ENCODE measurements around the gene KCNJ12.
"Not testable (repeated sequence)": the region's sequence is repeated elsewhere in the genome, so short reads cannot be mapped to it uniquely, and the experiment has no call there.

The KCNJ12 gene

DNA sequence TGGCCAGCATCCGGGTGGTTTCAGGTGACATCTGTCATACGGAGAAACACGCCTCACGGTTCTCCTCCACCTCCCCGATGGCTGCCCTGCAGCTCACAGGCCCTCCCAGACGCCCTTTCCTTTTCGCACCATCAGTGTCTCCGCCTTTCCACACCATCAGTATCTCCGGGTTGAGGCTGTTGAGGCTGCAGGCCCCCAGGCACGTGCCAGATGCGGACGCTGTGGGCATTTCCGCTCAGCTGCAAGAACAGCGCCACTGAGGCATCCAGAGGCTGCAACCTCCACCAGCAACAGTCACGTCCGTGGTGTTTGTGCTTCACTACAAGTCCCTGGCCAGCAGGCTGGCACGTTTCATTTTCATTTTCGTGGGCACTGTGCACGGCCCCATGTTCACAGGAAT, 25.7 kb upstream of the KCNJ12 start:
- not testable (repeated sequence) for DNase-seq

DNA sequence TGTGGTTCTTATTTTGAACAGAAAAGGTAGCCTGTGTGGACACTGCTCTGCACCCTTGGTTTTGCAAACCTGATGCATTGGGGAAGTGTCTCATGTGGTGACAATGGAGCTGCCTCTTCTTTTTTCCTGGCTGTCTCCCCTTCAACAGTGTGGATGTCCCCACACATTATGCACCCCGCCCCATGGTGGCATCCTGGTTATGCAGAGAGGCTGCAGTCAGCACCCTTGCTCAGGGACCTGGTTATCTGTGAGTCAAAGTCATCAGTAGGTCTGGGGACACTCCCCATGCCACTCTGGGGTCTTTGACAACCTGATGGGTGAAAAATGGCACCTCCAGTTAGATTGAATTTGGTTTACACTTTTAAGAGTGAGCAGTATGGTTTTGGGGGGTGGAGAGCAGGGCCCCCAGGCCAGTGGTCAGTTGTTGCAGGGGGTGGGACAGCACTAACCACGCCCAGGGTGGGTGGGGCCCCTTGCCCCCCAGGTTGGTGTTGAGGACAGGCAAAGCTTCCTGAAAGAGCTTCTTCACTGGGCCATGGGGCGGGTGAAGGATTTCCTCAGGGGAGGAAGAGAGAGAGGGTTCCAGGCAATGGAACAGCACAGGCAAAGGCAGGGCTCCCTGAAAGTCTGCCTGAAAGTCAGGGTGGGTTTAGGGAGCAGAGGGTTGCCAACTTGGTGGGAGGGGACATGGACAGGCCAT, 24.6 kb upstream of the KCNJ12 start:
- no peak for DNase-seq

DNA sequence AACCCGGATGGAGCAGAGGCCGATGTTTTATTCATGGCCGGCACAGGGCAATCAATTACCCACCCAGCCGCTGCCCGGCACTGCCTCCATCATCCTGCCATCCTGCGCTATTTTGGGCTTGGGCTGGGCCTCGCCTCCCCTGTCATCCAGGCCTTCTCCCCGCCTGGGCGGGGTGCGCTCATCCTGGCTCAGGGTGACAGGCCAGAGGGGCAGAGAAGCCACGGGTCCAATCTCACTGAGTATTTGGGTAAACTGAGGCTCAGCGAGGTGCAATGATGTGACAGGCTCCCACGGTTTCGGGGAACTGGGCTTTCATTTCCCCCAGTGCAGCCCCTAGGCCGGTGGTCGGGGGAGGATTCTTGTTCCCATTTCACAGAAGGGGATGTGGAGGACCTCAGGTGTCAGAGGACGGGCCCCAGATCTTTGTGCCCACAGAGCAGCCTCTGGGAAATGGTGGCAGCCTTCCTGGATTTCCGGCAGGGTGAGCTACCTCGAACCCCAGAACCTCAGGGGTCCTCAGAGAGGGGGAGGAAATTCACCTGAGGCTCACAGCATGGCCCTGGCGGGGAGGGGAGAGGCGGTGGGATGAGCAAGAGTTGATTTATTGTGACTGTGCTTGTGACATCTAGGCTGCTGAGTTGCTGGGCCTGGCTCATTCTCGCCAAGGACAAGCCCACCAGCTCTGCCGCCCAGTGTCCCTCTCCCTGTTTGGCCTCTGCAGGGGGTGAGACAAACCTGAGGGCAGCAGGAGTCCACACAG, 23.8 kb upstream of the KCNJ12 start:
- DNase-seq: no peak

DNA sequence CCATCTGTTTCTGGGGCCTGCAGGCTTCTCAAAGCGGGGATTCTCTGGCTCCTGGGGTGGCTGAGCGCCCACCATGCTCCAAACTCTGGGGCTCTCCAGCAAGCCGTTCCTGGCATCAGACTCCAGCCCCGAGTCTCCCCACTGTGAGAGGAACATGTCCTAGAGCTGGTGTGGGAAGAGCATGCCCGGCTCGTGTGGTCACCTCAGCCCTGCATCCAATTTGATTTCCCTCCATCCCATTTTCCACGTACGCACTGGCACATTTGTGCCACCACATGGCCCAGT, 23.2 kb upstream of the KCNJ12 start:
- DNase-seq: no peak

DNA sequence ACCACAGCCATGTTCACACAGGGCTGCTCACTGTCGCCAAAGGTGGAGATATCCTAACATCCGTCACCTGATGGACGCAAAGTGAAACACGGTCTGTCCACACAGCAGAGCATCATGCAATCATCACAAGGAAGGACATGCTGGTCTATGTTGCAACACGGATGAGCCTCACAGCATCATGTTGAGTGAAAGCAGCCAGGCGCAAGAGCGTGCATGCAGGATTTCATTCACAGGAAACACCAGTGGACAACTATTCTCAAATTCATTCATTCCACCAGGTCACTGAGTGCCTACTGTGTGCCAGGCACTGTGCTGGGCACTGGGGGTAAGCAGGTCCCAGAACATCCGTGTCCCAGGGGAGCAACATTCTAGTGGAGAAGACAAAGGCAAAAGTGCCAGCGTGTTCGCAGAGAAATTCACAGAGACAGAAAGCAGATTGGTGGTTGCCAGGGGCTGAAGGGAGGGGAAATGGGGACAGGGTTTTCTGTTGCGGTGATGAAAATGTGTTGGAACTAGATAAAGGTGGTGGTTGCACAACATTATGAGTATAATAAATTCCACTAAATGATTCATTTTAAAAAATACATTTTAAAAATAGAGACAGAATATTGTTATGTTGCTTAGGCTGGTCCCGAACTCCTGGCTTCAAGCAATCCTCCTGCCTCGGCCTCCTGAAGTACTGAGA, 22.7 kb upstream of the KCNJ12 start:
- no peak for DNase-seq

DNA sequence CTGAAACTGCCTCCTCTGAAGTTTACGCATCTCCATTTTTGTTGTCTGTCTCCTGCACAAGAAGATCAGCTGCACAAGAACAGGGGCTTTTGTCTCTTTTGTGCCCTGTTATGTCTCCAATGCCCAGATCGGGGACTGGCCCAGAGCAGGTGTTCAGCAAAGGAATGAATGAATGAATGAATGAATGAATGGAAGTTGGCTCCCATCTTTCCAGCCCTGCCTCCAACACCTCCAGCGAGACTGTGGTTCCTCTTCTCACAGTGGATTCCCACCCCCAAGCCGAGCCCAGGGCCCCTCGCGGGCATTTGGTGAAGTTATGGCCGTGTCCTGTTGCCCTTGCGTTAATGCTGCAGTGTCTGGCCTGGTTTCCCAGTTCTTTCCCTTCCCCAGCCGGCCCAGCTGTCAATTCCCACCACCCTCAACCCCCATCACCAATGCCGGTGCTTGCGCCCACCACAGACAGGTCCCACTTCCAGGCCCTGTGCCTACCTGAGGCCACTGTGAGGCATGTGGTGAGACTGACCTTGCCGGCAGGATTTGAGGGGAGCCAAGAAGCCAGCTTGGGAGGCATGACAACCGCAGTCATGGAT, 21.3 kb upstream of the KCNJ12 start:
- DNase-seq: no peak

DNA sequence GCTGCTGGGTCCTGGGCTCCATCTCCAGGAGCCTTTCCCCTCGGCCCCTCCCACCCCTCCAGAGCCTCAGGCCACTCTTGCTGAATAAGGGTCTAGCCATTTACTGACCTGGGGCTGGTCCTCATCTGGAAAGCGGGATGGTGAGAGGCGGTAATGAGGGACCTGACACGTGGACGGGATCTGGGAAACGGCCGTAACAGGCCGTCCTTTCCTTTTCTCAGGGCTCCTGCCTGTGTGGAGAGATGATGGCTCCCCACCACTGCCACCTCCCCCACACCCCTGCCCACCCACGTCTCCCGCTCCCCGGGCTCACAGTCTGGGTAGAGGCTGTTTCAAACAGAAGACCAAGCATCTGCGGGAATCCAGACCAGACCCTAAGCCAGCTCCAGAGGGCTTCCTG, 20.6 kb upstream of the KCNJ12 start:
- DNase-seq: no peak

DNA sequence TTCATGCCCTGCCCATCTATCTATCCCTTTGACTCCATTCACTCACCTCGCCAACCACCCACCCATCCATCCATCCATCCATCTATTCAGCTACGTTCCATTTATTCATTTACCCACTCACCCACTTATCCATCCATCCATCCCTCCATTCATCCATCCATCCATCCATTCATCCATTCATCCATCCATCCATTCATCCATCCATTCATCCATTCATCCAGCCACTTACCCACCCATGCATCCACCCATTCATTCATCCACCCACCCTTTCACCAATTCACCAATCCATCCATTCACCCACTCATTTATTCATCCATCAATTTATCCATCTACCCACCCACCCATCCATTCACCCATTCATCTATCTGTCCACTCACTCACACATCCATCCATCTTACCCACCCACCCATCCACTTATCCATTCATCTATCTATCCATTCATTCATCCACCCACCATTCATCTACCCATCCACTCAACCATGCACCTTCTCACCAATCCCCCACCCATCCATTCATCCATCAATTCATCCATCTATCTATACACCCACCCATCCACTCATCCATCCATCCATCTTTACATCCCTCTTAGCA, 19.5 kb upstream of the KCNJ12 start:
- no peak for DNase-seq

DNA sequence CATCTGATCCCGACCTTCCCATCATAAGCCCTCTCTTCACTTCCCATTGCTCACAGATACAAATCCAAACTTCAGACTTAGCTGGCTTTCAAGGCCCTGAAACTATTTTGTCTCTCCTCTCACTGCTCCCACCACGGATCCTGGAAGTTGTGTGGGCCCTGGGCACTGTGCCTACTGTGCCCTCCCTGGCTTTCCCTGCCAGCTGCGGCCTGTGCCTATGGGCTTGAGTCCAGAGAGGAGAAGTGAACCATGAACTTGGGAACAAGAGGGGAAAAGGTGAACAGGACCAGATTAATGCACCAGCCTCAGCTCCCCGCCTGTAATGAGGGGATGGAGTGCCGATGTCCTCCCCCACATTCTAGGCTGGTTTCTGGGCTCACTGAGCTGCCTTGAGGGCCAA, 18.9 kb upstream of the KCNJ12 start:
- DNase-seq: no peak

DNA sequence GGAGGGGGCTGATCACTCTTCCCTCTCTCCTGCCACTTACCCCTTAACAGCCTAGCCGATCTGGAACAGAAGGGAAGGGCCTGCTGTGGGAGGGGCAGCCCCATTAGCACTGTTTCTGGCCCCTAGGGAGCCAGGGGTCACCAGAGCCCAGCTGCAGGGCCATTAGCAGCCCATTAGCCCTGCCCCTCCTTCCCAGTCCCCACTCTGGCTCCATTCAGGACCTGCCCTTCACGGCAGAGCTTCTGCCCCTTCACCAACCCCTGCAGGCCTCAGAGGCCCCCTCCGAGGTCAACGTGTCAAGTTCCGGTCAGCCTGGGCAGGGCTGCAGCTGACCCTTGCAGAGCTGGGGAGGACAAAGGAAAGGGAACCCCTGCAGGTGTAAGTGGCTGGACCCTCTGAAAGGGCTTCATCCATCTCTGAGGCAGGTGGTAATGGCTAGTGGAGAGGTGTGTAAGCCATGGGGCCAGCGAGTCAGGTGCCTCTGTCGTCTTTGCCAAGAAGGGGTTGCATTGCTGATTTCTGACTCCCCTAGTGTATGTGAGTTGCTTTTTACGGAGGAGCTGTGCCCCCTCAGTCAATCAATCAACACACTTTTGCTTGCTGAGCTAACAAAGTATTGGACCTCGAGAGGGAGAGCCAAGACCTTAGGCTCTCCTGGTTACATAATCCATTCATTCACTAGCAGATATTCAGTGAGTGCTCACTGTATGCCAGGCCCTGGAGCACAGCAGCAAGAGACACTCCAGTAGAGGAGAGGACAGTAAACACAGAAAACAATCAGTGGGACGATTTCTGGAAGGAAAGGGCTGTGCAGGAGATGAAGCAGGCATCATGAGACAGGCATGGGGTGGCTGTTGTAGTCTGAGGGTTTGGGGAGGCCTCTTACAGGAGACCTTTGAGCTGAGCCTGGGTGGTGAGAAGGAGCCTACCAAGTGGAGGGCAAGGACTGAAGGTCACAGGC, 18.2 kb upstream of the KCNJ12 start:
- DNase-seq: no peak

DNA sequence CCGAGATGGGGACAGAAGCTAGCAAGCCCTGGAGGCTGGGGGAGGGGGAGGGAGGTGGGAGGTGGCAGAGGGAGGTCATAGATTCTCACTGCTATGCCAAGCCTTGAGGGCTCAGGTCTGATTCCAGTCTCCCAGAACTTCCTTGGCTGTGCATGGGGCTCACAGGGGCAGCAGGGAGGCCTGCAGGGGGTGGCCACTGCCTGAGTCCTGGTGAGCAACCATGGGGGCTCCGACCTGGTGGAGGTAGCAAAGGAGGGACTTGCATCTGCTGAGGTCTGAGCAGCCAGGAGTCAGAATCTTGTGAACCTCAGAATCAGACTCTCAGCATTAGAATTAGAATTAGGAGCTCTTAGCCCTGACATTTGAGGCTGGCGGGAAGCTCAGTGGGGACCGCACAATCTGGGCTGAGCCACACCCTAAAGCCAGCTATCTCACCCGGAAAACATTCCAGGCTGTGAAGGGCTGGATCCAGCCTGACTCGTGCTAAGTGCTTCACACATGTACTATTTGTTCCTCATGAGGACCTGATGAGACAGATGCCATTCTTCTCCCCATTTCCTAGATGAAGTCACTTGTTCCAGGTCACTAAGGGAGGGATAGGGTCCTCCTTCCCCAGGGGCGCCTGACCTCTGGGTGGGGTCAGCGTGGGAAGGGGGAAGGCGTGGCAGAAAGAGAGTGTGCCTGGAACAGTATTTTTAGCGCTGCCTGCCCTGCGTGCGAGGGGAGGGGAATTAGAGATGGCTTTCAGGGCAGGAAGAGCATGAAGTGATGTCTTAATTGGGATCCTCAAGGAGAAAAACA, 17.3 kb upstream of the KCNJ12 start:
- no peak for DNase-seq

DNA sequence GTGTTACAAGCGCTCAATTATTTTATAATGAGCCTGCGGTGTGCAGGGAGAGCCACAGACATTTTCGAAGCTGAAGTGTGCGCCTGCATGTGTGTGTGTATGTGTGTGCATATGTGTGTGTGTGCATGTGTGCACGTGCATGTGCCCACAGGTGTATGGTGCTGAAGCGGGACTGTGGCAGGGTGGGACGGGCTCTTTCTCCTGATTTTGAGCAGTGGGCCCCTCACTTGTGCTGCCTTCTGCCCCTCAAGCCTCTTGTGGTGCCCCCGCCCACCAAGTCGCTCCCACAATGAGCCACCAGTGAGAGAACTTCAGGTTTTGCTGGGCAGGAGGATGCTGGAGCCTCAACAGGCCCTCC, 16.7 kb upstream of the KCNJ12 start:
- no peak for DNase-seq

DNA sequence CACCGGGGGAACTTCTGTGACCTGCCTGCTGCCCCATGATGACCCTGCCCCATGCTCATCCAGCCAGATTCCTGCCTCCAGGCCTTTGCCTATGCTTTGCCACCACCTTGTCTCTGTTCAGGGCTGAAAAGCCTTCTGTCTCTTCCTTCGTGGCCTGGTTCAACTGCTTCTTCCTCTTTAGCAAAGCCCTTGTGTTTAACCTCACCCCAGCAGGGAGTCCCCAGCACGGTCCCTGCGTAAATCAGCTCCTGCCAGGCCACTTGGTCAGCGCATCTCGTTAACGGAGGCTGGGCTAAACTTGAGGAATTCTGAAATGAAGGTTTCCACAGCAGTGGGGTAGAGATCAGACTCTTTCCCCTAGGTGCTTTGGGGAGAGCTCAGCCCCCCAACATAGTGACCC, 16.1 kb upstream of the KCNJ12 start:
- DNase-seq: no peak

DNA sequence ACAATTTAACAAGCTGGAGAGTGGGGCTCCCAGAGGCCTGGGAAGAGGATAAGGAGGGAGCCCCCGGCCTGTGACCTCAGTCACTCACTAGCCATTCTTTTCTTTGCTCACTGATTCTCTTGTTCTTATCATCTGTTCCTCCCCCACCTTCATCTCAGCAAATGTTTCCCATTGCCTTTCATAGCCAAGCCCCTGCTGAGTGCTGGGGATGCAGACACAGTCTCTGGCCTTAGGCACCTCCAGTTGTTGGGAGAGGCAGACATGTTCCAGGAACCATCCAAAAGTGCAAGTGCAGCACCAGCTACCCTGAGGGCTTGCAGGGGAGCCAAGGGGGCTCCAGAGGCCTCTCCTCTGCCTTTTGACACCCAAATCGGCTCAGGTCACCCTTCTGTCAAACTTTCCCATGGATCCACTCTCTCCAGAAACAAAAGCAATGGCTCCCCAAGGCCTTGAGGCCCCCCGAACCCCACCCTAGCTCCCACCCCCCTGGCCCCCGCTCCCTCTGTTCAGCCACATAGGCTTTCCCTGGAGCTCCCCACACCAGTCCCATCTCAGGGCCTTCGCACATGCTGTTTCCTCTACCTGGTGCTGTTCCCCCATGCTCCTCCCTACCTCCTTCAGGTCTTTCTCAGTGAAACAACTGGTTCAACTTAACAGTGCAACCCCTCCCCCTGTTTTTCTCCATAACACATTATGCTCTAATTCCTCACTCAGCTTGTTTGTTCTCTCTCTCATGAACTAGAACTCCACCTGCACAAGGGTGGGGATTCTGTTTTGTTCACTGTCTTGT, 14.9 kb upstream of the KCNJ12 start:
- no peak for DNase-seq

DNA sequence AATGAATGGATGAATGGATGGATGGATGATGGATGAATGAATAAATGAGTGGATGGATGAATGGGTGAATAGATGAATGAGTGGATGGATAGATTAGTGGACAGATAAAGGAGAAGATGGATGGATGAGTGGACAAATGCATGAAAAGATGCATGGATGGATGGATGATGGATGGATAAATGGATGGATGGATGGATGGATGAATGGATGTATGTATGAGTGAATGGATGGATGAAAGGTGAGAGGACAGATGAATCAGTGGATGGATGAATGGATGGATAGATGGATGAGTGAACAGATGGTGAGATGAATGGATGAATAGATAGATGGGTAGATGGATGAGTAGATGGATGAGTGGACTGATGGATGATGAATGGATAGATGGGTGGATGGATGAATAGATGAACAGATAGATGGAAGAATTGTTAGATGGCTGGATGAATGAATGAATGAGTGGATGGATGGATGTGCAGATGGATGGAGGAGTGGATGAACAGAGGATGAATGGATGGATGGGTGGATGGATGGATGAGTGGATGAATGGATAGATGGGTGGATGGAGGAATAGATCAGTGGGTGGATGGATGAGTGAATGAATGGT, 13.7 kb upstream of the KCNJ12 start:
- DNase-seq: no peak

DNA sequence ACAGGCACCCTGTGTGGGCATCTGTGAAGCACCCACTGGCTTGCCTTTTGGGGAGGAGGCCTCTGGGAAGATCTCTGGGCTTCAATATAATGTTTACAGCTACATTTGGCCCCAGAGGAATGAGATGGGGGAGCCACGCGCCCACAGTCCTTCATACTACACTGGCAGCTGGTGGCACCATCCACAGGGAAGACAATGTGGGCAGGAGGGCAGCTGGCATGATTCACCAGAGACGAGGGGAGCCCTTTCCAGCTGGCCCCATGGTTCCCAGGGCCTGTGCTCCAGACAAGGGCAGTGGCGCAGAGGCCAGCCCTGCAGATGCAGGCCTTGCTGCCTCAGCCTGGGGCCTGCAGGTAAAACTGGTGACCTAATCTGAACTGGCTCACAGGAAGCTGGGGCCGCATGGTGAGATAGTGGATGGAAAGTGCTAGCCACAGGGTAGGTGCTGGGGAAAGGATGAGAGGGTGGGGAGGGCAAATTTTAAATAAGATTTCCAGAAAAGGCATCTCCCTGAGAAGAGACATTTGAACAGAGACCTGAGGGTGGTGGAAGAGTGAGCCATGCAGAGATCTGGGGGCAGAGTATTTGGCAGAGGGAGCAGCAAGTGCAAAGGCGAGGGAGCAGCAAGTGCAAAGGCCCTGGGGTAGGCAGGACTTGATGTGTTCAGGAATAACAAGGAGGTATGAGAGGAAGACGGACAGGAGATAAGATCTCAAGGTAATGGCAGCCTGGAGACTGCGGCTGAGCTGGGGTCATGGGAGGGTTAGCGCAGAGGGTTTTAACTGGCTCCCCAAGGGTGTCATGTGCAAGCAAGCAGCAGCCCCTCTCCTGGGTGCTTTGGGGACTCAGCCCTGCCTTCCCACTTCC, 12.1 kb upstream of the KCNJ12 start:
- no peak for DNase-seq

DNA sequence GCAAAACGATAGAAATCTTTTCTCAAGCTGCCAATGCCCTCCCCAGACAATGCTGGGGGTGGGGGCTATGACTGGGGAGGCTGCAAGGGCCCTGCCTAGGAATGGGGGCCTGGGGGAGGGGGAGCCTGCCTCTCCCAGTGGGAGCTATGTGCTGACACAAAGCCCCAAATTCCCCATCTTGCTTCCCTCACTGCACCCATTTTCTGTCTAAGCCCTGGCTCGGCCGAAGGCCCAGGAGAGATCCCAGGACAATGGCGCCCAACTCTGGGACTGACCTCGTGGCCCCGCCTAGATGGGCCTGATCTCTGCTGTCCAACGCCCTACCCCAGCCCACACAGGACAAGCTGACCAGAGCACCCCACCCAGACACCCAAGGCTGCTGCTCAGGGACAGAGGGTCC, 11.1 kb upstream of the KCNJ12 start:
- no peak for DNase-seq

DNA sequence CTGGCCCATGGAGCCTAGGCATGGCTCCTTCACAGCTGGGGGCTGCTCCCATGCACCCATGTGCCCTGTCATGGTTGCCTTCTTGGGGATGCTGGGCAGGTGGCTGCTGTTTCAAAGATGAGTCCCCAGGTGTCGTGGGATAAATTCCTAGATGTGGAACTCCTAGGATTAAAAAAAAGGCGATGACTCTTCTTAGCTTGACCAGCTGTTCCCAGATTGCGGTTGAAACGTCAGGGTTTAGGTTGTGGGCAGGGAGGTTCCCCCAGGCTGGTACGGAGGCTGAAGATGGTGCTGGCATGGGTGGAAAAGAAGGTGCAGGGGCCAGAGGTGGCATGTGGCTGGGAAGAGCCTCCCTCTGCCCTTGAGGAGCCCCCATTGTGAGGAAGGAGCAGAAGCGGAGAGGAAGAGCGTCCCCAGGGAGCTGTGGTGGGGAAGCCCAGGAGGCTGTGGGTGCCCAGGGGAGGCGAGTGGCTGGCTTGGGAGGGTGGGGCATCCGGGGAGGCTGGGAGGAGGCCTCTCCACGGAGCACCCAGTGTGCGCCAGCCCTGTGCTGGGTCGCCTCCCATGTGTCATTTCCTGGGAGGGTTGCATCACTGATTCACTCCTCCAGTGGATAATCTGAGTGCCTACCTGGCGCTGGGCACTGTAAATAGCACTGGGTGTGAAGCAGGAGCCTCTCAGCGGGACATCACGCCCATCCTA, 7.5 kb upstream of the KCNJ12 start:
- DNase-seq: no peak

DNA sequence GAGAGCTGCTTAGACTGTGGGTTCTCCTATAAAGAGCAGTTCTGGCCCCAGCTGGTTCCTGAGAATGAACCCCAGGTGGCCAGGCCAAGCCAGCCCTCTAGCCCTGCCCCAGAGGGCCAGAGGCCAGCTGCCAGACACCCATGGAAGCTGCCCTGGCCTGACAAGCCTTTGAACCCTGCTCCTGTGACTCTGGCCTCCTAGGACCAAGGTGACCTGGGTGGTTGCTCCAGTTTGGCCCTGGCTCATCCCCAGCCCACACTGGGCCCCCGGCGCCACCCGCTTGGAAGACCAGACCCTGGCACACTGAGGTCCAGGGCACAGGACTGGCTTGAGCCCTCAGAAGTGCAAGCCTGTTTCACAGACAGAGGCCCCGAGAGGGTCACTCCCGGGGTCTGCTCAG, 6.8 kb upstream of the KCNJ12 start:
- DNase-seq: no peak

Data from activated CD8-positive, alpha-beta memory T cell treated with anti-CD3 and anti-CD28 coated beads, Interleukin-2, amount 50 U/mL, for 48 hours (primary cell).